PC-9 (cell line): Measurements from ENCODE around the gene TPK1. TPM values are rescaled to one million over a fixed set of nuclear protein-coding genes. Genes with fewer than 3 reads are reported as not detected.
A peak's percentile ranks its signal among the peaks of the same experiment; 100 is the strongest.
"Not testable (repeated sequence)": the region's sequence is repeated elsewhere in the genome, so short reads cannot be mapped to it uniquely, and the experiment has no call there.

Source experiments
- BruUV-seq: library from RNA; stranded (reverse); fragments of 400-500 nt; replicated peaks from 2 replicates; lab custom pipeline; 2021; lab: Mats Ljungman, UMichigan
- CTCF ChIA-PET: fragments of 300-600 bp; sonication (Branson Sonifier 250); formaldehyde crosslinking; loops from one replicate; lab custom pipeline; 2022; ENCODE audit warnings: antibody characterized with exemption; lab: Charles Lee
- POLR2A ChIA-PET: fragments of 300-600 bp; sonication (Branson Sonifier 250); formaldehyde crosslinking; loops from one replicate; lab custom pipeline; 2022; ENCODE audit warnings: antibody characterized with exemption; ENCODE audit not compliant: unreplicated experiment; lab: Charles Lee
- DNase-seq, 2 experiments: peaks; one replicate each; pipeline versions ENCODE4 v3.0.0 to v3.0.0-alpha.2; 2015 to 2022; ENCODE audit warnings: mixed read lengths in 1 of 2
- H2AFZ ChIP-seq: fragments of 200-600 bp; sonication (generic); 2 replicates; pipeline ENCODE4 v1.8.1; 2017; ENCODE audit warnings: antibody characterized with exemption
- H3F3A ChIP-seq: fragments of 200-600 bp; sonication (generic); 2 replicates; pipeline ENCODE4 v1.8.1; 2017; ENCODE audit warnings: antibody characterized with exemption, mild to moderate bottlenecking, low read depth; ENCODE audit not compliant: insufficient read depth
- H3K27ac ChIP-seq: fragments of 200-600 bp; sonication (generic); 2 replicates; pipeline ENCODE4 v1.6.1; 2016; ENCODE audit warnings: mixed run types
- H3K27me3 ChIP-seq: fragments of 200-600 bp; sonication (generic); 2 replicates; pipeline ENCODE4 v1.6.1; 2016; ENCODE audit warnings: low read depth, mixed run types; ENCODE audit not compliant: insufficient read depth
- H3K36me3 ChIP-seq: fragments of 200-600 bp; sonication (generic); 2 replicates; pipeline ENCODE4 v1.6.1; 2016; ENCODE audit warnings: low read depth, mixed run types
- H3K4me1 ChIP-seq: fragments of 200-600 bp; sonication (generic); replicated peaks from 2 replicates; pipeline ENCODE4 v1.6.1; 2016; ENCODE audit warnings: mixed run types; ENCODE audit not compliant: insufficient read depth
- H3K4me2 ChIP-seq: fragments of 200-600 bp; sonication (generic); 2 replicates; pipeline ENCODE4 v1.6.1; 2017; ENCODE audit warnings: mixed run types
- H3K4me3 ChIP-seq: fragments of 200-600 bp; sonication (generic); 2 replicates; pipeline ENCODE4 v1.6.1; 2016; ENCODE audit warnings: mixed run types
- H3K79me2 ChIP-seq: fragments of 200-600 bp; sonication (generic); 2 replicates; pipeline ENCODE4 v1.6.1; 2017; ENCODE audit warnings: low read depth, mixed run types
- H3K9me2 ChIP-seq: fragments of 200-600 bp; sonication (generic); 2 replicates; pipeline ENCODE4 v1.8.1; 2017; ENCODE audit warnings: mild to moderate bottlenecking; ENCODE audit not compliant: insufficient read depth
- H3K9me3 ChIP-seq: fragments of 200-600 bp; sonication (generic); 2 replicates; pipeline ENCODE4 v1.8.1; 2016; ENCODE audit warnings: low read depth; ENCODE audit not compliant: insufficient read depth
- H4K20me1 ChIP-seq: fragments of 200-600 bp; sonication (generic); 2 replicates; pipeline ENCODE4 v1.8.1; 2017; ENCODE audit not compliant: insufficient read depth
- CTCF ChIP-seq: fragments of 200-600 bp; sonication (generic); conservative IDR thresholded peaks from 2 replicates; pipeline ENCODE4 v1.6.1; 2017; ENCODE audit warnings: mixed run types, antibody characterized with exemption, mild to moderate bottlenecking, moderate library complexity
- EZH2 ChIP-seq: fragments of 200-600 bp; sonication (generic); IDR thresholded peaks from 2 replicates; pipeline ENCODE4 v1.8.0; 2017; ENCODE audit warnings: antibody characterized with exemption, low read depth
- intact Hi-C: fragments of 100-400 bp; cut with micrococcal nuclease; formaldehyde crosslinking; loops from one replicate; pipeline ENCODE4 v1.10.0; 2022; ENCODE audit not compliant: unreplicated experiment
- total RNA-seq: library from RNA; stranded (reverse); gene quantifications from 2 replicates; pipeline ENCODE4 v1.2.3, GENCODE V29; 2021

TPK1 gene
- total RNA-seq, 1 experiment from 2014 or later, result 0.90 TPM

- Histone ChIP-seq H3K36me3 (no peaks in the 10 kb centered on the region), H3K4me3 (no peak overlapping the region), H3K79me2 (no peaks in the 10 kb centered on the region), H3K9me2 (no peaks in the 10 kb centered on the region), H3F3A (no peaks in the 10 kb centered on the region; the same call in 1 of the 2 replicates), H3K4me2 (no peak overlapping the region), H3K27ac (no peak overlapping the region), H2AFZ (no peak overlapping the region), H3K27me3 (no peaks in the 10 kb centered on the region), H3K4me1 (no peaks in the 10 kb centered on the region), H4K20me1 (no peaks in the 10 kb centered on the region), H3K9me3 (no peaks in the 10 kb centered on the region)
- ChIA-PET POLR2A (interaction anchor here (0.6 kb wide), 1 partner anchor 12 kb away, joined by 3 read pairs; no protein-coding TSS in a partner anchor), CTCF (no interaction called here)
- intact Hi-C loops, result no loop called here
- no peak for DNase-seq
- BruUV-seq, result no TSS peak
- TF ChIP-seq EZH2 (no peak), CTCF (no peak)
These were observed 30.1 kb downstream of the TPK1 start for GRCh38 chr7:144805627-144806239.

GRCh38 chr7:144800678-144801436 is 35.0 kb downstream of the TPK1 start:
- H2AFZ ChIP-seq, intact Hi-C loops, H3K9me3 ChIP-seq, H3K79me2 ChIP-seq, CTCF ChIA-PET, H3K4me1 ChIP-seq, H3K36me3 ChIP-seq, BruUV-seq, POLR2A ChIA-PET, H3F3A ChIP-seq, H3K4me2 ChIP-seq, H3K27me3 ChIP-seq, H3K27ac ChIP-seq, H4K20me1 ChIP-seq, H3K4me3 ChIP-seq, H3K9me2 ChIP-seq: not testable (repeated sequence)
- peak in 1 of 2 experiments; percentile 33 for DNase-seq

DNA sequence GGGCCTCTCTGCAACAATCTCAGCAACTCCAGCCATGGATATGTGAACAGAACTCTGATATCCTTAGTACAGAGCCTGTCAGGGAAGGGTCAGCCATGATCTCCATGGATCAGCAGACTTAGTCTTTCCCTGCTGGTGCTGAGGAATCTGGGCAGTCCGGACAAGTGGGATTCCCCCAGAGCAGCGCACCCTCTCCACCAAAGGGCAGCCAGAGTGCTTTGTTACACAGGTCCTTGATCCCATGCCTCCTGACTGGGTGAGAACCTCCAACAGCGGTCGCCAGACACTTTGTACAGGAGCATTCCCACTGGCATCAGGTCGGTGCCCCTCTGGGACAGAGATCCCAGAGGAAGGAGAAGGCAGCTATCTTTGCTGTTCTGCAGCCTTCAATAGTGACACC is 38.9 kb downstream of the TPK1 start:
- Histone ChIP-seq H4K20me1 (no peaks in the 10 kb centered on the region), H3K9me3 (no peaks in the 10 kb centered on the region), H2AFZ (no peak overlapping the region), H3K36me3 (no peaks in the 10 kb centered on the region), H3K4me2 (no peak overlapping the region), H3K27me3 (no peaks in the 10 kb centered on the region), H3F3A (no peaks in the 10 kb centered on the region), H3K9me2 (no peaks in the 10 kb centered on the region), H3K27ac (no peak overlapping the region), H3K4me1 (no peaks in the 10 kb centered on the region), H3K4me3 (no peak overlapping the region), H3K79me2 (no peaks in the 10 kb centered on the region)
- ChIA-PET CTCF (no interaction called here), POLR2A (no interaction called here)
- TF ChIP-seq CTCF, result no peak
- TF ChIP-seq EZH2, result no peak
- BruUV-seq, result no TSS peak
- intact Hi-C loops, result no loop called here
- peak in 1 of 2 experiments; percentile 19 for DNase-seq
